Fibroblast of skin of right quadriceps (primary cell): ENCODE measurements around the gene U2SURP.
"Not testable (repeated sequence)": the region's sequence is repeated elsewhere in the genome, so short reads cannot be mapped to it uniquely, and the experiment has no call there.

Source experiments
- DNase-seq: peaks from one replicate; pipeline ENCODE4 v3.0.0-alpha.2; 2013

U2SURP gene

GRCh38 chr3:142977399-142977728, 24.0 kb upstream of the U2SURP start:
- DNase-seq: no peak

- DNase-seq: no peak
Measured at GRCh38 chr3:142981108-142981507, 20.3 kb upstream of the U2SURP start.

DNA sequence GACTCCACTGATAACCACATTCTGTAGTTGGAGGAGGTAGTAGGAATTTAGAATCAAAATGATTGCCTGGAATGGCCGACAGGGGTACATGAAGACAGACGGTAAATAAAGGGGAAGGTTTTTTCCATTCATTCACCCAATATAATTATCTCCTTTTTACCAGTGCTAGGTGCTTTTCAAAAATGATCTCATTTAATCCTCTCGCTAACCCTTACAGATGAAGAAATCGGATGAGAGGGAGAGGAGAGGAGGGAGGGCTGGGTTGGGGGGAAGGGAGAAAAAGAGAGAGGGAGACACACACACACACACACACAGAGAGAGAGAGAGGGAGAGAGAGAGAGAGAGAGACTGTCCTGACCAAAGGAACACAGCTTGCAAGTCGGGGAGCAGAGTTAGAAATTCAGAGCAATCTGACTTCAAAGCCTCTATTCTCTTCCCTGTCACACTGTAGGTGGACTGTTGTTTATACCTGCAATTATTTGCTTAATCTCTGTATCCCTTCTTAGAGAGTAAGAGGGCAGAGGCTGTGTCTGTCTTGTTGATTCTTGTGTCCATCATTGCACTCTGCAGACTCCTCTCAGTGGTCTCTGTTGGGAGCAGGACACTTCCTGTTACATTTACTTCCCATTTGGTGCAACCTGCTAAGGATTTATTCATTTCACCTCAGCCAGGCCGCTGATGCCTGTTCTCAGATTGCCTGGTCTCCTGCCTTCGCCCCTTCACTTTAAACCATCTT, 19.2 kb upstream of the U2SURP start:
- DNase-seq: no peak

GRCh38 chr3:142983318-142983717, 18.1 kb upstream of the U2SURP start:
- no peak for DNase-seq

DNA sequence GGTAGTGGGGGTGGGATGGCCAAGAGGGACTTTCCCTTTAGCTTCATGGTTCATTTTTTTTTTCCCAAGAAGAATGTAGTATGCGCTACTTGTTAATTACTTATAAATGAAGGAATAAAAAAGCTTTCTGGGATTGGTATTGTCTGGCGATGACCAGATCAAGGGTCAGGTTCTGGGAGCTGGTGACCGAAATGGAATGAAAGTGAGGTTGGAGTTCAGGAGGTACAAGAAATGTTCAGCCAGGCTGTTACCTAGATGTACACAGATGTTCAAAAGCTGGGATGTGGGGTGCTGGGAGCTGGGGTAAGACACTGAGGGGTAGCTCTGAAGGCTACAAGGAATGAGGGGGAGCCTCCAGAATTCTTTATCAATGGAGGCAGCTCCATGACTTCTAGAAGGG, 17.1 kb upstream of the U2SURP start:
- DNase-seq: no peak

GRCh38 chr3:142987080-142987700, 14.2 kb upstream of the U2SURP start:
- DNase-seq: peak; percentile 39

GRCh38 chr3:142987707-142988106, 13.7 kb upstream of the U2SURP start:
- no peak for DNase-seq

DNA sequence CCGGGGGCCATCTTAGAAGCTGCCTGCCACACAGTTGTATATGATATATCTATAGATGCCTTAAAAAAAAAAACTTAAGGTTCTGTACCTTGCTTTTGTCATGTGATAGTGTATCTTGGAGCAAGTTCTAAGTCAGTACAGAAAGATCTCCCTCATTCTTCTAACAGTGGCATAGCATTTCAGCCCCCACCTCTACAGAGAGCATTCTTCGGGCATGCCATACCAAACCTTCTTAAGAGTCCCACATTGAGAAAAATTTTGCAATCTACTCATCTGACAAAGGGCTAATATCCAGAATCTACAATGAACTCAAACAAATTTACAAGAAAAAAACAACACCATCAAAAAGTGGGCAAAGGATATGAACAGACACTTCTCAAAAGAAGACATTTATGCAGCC, 13.1 kb upstream of the U2SURP start:
- not testable (repeated sequence) for DNase-seq

DNA sequence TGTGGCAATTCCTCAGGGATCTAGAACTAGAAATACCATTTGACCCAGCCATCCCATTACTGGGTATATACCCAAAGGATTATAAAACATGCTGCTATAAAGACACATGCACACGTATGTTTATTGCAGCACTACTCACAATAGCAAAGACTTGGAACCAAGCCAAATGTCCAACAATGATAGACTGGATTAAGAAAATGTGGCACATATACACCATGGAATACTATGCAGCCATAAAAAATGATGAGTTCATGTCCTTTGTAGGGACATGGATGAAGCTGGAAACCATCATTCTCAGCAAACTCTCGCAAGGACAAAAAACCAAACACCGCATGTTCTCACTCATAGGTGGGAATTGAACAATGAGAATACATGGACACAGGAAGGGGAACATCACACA, 12.5 kb upstream of the U2SURP start:
- not testable (repeated sequence) for DNase-seq

GRCh38 chr3:142990721-142991120, 10.6 kb upstream of the U2SURP start:
- no peak for DNase-seq

GRCh38 chr3:142992323-142992722, 9.0 kb upstream of the U2SURP start:
- no peak for DNase-seq

DNA sequence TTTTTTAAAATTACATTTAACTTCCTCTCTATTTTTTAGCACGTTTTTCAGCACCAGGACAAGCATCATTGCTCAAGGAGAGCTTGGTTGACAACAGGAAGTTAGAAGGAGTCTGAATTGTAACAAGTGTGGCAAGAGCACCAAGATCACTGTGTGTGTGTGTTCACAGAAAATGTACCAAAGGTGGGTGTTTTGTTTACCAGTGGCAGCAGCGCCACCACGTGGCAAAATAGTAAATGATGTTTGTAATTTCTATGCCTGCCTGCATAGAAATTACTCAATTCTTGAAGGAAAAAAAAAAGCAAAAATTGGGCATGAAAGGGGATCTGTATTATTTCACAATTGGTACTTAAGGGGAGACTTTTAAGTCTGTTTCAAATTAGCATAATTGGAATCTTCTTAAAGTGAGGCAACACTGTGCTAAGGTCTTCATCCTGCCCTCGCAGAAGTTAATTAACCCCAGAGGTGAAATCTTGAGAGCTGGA, 7.4 kb upstream of the U2SURP start:
- peak; percentile 62 for DNase-seq

DNA sequence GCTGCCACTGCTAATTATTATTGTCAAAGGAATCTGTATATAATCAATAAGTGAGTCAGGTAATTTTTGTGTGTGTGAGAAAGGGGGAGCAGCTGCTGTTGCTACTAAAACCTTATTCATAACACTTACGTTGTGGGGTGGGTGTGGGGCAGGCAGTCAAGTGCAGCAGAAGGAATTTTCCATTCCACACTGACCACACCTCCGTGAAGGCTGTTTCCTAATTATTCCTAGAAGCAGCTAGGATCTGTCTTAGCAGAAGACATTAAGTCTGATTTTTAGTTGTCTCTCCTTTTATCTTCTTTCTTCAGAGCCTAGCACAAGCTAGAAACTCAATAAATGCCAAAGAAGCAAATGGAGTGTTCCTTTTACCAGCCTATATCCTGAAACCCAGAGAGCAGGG, 4.0 kb upstream of the U2SURP start:
- DNase-seq: no peak

- DNase-seq: peak; percentile 66
Measured at GRCh38 chr3:142998439-142998838, 2.9 kb upstream of the U2SURP start.

DNA sequence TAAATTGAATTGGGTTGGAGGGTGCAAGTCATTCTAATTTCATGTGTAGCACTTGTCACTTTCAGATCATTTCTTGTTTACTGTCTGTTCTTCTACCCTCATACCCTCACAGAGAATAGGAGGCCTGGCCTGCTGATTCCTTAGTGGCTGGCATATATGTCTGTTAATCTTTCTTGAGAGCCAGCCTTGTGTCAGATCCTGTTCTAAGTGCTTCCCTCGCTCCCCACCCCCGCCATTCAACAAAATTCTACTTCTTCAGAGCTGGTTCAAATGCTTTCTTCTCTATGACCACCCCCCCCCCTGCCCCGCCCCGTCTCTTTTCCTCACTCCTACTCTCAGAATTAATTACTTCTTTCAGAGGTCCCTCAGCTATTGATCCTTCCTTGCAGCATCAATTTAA, 1.5 kb upstream of the U2SURP start:
- DNase-seq: peak; percentile 19

GRCh38 chr3:143000528-143000927, 842 bp upstream of the U2SURP start:
- DNase-seq: peak; percentile 38

GRCh38 chr3:143001034-143001368, 369 bp upstream of the U2SURP start:
- no peak for DNase-seq

GRCh38 chr3:143002083-143002712, 828 bp downstream of the U2SURP start:
- no peak for DNase-seq

DNA sequence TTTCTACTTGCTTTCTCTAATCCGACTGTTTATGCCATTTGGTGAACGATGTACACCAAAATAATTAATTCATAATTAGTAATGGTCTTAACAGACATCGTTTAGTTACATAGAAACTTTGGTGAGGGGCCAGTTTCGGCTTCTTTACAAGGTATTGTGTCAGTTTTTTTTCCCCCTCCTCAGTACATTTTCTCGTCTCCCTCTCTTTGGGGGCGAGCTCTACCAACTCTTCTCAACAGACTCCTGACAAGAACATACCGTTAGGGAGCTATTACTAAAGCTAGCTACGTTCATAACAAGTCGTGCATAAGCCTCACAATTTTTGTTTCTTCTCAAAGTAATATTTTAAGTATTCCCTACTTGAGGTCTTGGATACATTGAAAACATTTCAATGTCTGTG, 1.4 kb downstream of the U2SURP start:
- DNase-seq: no peak

GRCh38 chr3:143004823-143005222, 3.5 kb downstream of the U2SURP start:
- no peak for DNase-seq

- DNase-seq: no peak
Measured at GRCh38 chr3:143010024-143010423, 8.7 kb downstream of the U2SURP start.

DNA sequence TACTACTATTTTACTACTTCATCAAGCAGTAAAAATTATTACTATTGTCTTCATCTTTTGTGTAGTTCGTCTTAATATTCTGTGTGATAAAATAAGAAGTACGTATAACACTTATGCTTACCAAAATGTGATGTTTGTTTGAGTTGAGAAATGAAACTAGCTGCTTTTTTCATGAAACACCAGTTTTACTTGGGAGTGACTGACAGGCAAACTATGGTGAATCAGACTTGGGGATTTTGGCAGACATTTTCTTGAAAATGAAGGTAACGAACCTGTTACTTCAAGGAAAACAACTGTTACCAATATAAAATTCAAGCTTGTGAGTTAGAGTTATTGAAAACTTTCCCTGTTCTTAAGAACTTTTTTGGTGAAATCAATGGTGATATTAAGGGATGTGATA, 10.3 kb downstream of the U2SURP start:
- DNase-seq: no peak

DNA sequence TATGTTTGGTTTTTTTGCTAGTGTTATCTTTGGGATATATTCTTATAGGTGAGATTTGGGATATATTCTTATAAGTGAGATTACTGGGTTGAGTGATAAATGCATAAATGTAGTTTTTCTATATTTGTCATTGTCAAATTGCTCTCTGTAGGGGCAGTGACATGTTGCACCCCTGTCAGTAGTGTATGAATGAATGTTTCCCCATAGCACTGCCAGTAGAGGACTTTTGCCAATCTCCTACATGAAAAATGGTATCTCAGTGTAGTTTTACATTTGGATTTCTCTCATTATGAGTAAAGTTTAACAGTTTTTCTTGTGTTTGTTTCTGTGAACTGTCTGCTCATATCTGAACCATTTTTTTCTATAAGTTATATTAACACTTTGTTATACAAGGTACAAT, 13.6 kb downstream of the U2SURP start:
- DNase-seq: no peak

GRCh38 chr3:143016321-143016972, 15.1 kb downstream of the U2SURP start:
- DNase-seq: no peak
